Keratinocyte (primary cell): Measurements from ENCODE around the gene GPR107.

Experiments used
- EZH2 ChIP-seq: IDR thresholded peaks from one replicate; pipeline ENCODE4 v1.6.1; 2012; ENCODE audit warnings: inconsistent platforms, mild to moderate bottlenecking, low read length, moderate library complexity
- TF ChIP-seq, protein P1 (sequence below), 3 experiments: IDR thresholded peaks in 1 of 3; conservative IDR thresholded peaks in 1 of 3; optimal IDR thresholded peaks in 1 of 3; 2 replicates in 2 of 3; 3 replicates in 1 of 3; pipeline versions ENCODE3 to v1.5.1; 2011; ENCODE audit warnings: low read length in 3 of 3, mild to moderate bottlenecking in 3 of 3, moderate library complexity in 2 of 3, control low read depth in 1 of 3, inconsistent platforms in 1 of 3; ENCODE audit not compliant: insufficient read depth in 2 of 3; ENCODE audit errors: extremely low read depth in 1 of 3

GRCh38 chr9:130117816-130118632 is 64.3 kb downstream of the GPR107 start:
- TF ChIP-seq, protein P1, sequence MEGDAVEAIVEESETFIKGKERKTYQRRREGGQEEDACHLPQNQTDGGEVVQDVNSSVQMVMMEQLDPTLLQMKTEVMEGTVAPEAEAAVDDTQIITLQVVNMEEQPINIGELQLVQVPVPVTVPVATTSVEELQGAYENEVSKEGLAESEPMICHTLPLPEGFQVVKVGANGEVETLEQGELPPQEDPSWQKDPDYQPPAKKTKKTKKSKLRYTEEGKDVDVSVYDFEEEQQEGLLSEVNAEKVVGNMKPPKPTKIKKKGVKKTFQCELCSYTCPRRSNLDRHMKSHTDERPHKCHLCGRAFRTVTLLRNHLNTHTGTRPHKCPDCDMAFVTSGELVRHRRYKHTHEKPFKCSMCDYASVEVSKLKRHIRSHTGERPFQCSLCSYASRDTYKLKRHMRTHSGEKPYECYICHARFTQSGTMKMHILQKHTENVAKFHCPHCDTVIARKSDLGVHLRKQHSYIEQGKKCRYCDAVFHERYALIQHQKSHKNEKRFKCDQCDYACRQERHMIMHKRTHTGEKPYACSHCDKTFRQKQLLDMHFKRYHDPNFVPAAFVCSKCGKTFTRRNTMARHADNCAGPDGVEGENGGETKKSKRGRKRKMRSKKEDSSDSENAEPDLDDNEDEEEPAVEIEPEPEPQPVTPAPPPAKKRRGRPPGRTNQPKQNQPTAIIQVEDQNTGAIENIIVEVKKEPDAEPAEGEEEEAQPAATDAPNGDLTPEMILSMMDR (optimal IDR thresholded peaks at IDR 0.05 in 1 of 3, IDR thresholded peaks at IDR 0.05 in 1 of 3, conservative IDR thresholded peaks at IDR 0.05 in 1 of 3; ENCODE audit: extremely low read depth in 1 of 3, insufficient read depth in 2 of 3, low read length in 3 of 3): no peak
- TF ChIP-seq EZH2: no peak
